ENCODE measurements around the gene FAM234A. TPM values are rescaled to one million over a fixed set of nuclear protein-coding genes. Genes with fewer than 3 reads are reported as not detected.

Gene FAM234A
- total and polyA plus RNA-seq, 4 donors = 24.1 to 39.7 (median 27.8) TPM

GRCh38 chr16:272633-273546, 38.3 kb downstream of the FAM234A start:
- no peak overlapping the region for H3K4me3 ChIP-seq (ENCODE audit: low read depth in 1 of 3, low read length in 3 of 3)
- peaks cover 0 to 5% (median 0%) of the 10 kb centered on the region in 4 donors for H3K4me1 ChIP-seq (ENCODE audit: control insufficient read depth in 4 of 4, insufficient read depth in 4 of 4, low read length in 3 of 4)
- peaks cover 0 to 4% (median 3%) of the 10 kb centered on the region in 4 donors for H3K27me3 ChIP-seq (ENCODE audit: control insufficient read depth in 4 of 4, insufficient read depth in 4 of 4, low read length in 3 of 4)
- H3K9me3 ChIP-seq (ENCODE audit: control insufficient read depth in 4 of 4, low read length in 3 of 4) = no peaks in the 10 kb centered on the region
- WGBS = 79% methylated on average over 36 of the region's 36 CpGs
- no peak overlapping the region for H3K27ac ChIP-seq (ENCODE audit: low read depth in 1 of 2, low read length in 2 of 2)
- DNase-seq (ENCODE audit: low spot score) = no peak
- TF ChIP-seq HNF4A (conservative IDR thresholded peaks at IDR 0.05) (no peak), RXRA (IDR thresholded peaks at IDR 0.05) (no peak), FOXA1 (IDR thresholded peaks at IDR 0.05) (no peak), YY1 (IDR thresholded peaks at IDR 0.05) (no peak), TAF1 (conservative IDR thresholded peaks at IDR 0.05) (no peak), RAD21 (IDR thresholded peaks at IDR 0.05) (no peak), EGR1 (IDR thresholded peaks at IDR 0.05; ENCODE audit: low read depth in 2 of 2) (no peak)
- TF ChIP-seq, protein P1, sequence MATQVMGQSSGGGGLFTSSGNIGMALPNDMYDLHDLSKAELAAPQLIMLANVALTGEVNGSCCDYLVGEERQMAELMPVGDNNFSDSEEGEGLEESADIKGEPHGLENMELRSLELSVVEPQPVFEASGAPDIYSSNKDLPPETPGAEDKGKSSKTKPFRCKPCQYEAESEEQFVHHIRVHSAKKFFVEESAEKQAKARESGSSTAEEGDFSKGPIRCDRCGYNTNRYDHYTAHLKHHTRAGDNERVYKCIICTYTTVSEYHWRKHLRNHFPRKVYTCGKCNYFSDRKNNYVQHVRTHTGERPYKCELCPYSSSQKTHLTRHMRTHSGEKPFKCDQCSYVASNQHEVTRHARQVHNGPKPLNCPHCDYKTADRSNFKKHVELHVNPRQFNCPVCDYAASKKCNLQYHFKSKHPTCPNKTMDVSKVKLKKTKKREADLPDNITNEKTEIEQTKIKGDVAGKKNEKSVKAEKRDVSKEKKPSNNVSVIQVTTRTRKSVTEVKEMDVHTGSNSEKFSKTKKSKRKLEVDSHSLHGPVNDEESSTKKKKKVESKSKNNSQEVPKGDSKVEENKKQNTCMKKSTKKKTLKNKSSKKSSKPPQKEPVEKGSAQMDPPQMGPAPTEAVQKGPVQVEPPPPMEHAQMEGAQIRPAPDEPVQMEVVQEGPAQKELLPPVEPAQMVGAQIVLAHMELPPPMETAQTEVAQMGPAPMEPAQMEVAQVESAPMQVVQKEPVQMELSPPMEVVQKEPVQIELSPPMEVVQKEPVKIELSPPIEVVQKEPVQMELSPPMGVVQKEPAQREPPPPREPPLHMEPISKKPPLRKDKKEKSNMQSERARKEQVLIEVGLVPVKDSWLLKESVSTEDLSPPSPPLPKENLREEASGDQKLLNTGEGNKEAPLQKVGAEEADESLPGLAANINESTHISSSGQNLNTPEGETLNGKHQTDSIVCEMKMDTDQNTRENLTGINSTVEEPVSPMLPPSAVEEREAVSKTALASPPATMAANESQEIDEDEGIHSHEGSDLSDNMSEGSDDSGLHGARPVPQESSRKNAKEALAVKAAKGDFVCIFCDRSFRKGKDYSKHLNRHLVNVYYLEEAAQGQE (IDR thresholded peaks at IDR 0.05) = no peak
- no peak overlapping the region for H3K9ac ChIP-seq (ENCODE audit: low read depth in 1 of 2, low read length in 2 of 2)
- H3K36me3 ChIP-seq (ENCODE audit: control insufficient read depth in 4 of 4, insufficient read depth in 3 of 4, low read depth in 1 of 4, low read length in 3 of 4) = peaks cover 0 to 1% (median 0%) of the 10 kb centered on the region in 4 donors

DNA sequence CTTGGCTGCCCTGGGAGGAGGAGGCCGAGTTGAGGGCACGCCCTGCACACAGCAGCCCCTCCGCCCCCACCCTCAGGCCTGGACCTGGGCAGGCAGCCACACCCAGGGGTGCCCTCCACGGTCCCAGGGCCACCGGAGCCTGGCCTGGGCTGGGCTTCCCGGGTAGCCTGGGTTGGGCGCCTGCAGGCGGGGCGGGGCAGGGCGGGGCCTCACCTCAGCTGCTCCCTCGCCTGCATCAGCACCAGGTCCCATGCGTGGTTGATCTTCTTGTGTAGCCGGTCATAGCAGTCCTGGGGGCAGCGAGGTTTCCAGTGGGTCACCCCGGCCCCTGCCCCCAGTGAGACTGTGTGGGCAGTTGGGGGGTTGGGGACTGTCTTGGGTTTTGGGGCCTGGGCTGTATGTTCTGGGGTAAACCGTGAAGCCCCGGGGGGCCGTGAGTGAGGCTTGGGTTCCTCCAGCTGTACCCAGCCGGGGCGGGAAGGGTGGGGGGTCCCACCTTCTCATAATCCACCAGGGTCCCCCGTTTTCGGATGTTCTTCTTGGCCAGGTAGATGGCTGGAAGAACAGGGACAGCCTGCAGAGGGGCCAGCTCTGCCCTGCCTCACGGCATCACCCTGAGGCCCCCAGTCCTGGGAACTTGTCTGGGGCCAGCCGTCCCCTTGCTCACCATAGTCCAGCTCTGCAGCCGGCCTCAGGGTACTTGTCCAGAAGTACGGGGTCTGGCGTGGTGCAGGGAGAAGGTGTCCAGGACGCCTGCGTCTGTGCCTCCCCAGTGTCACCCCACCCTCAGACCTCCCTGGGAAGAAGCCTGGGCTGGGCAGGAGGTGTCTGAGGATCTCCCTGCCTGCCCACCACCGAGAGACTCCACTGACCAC, 39.2 kb downstream of the FAM234A start:
- WGBS = 74% methylated on average over 30 of the region's 30 CpGs
- H3K36me3 ChIP-seq (ENCODE audit: control insufficient read depth in 4 of 4, insufficient read depth in 3 of 4, low read depth in 1 of 4, low read length in 3 of 4) = peaks cover 0 to 1% (median 0%) of the 10 kb centered on the region in 4 donors
- H3K9ac ChIP-seq (ENCODE audit: low read depth in 1 of 2, low read length in 2 of 2) = no peak overlapping the region
- H3K27ac ChIP-seq (ENCODE audit: low read depth in 1 of 2, low read length in 2 of 2) = no peak overlapping the region
- H3K27me3 ChIP-seq (ENCODE audit: control insufficient read depth in 4 of 4, insufficient read depth in 4 of 4, low read length in 3 of 4) = peaks cover 0 to 4% (median 3%) of the 10 kb centered on the region in 4 donors
- H3K4me3 ChIP-seq (ENCODE audit: low read depth in 1 of 3, low read length in 3 of 3) = no peak overlapping the region
- TF ChIP-seq, protein P1 (IDR thresholded peaks at IDR 0.05) = no peak
- TF ChIP-seq EGR1 (IDR thresholded peaks at IDR 0.05; ENCODE audit: low read depth in 2 of 2) (no peak), GABPA (IDR thresholded peaks at IDR 0.05 in 1 of 2, conservative IDR thresholded peaks at IDR 0.05 in 1 of 2) (no peak), HNF4G (IDR thresholded peaks at IDR 0.05) (no peak), FOXA2 (IDR thresholded peaks at IDR 0.05) (no peak), FOXA1 (IDR thresholded peaks at IDR 0.05) (no peak), YY1 (IDR thresholded peaks at IDR 0.05) (no peak)
- DNase-seq (ENCODE audit: low spot score) = no peak
- peaks cover 0 to 5% (median 0%) of the 10 kb centered on the region in 4 donors for H3K4me1 ChIP-seq (ENCODE audit: control insufficient read depth in 4 of 4, insufficient read depth in 4 of 4, low read length in 3 of 4)
- no peaks in the 10 kb centered on the region for H3K9me3 ChIP-seq (ENCODE audit: control insufficient read depth in 4 of 4, low read length in 3 of 4)

All from liver (tissue), 9 donors.